ENCODE measurements around the gene HYAL3.

DNA sequence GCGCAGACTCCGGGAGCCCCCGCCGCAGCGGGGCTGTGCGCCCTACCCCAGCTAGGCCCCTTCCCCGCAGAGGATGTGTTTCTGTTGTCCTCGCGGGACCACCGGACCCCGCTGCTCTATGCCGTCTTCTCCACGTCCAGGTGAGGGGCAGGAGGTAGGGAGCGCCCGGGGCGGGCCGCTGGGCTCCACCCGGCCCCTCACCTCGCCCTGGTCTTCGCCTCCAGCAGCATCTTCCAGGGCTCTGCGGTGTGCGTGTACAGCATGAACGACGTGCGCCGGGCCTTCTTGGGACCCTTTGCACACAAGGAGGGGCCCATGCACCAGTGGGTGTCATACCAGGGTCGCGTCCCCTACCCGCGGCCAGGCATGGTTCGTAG lies 25.5 kb downstream of the HYAL3 start:
- TF ChIP-seq, protein P1, sequence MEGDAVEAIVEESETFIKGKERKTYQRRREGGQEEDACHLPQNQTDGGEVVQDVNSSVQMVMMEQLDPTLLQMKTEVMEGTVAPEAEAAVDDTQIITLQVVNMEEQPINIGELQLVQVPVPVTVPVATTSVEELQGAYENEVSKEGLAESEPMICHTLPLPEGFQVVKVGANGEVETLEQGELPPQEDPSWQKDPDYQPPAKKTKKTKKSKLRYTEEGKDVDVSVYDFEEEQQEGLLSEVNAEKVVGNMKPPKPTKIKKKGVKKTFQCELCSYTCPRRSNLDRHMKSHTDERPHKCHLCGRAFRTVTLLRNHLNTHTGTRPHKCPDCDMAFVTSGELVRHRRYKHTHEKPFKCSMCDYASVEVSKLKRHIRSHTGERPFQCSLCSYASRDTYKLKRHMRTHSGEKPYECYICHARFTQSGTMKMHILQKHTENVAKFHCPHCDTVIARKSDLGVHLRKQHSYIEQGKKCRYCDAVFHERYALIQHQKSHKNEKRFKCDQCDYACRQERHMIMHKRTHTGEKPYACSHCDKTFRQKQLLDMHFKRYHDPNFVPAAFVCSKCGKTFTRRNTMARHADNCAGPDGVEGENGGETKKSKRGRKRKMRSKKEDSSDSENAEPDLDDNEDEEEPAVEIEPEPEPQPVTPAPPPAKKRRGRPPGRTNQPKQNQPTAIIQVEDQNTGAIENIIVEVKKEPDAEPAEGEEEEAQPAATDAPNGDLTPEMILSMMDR (IDR thresholded peaks at IDR 0.05), result no peak
- TF ChIP-seq EP300 (IDR thresholded peaks at IDR 0.05), result no peak
